GM12891 (cell line): ENCODE results near the gene KRTAP10-9.

Experiments used
- PAX5 ChIP-seq: IDR thresholded peaks from 2 replicates; pipeline ENCODE4 v1.6.1; 2011; ENCODE audit warnings: low read length, moderate library complexity, mild to moderate bottlenecking; ENCODE audit not compliant: insufficient read depth, severe bottlenecking
- POLR2A ChIP-seq: IDR thresholded peaks from 2 replicates; pipeline ENCODE4 v1.6.1; 2011; ENCODE audit warnings: low read depth, low read length, control low read depth
- POLR2AphosphoS5 ChIP-seq: IDR thresholded peaks from 2 replicates; pipeline ENCODE4 v1.6.1; 2011; ENCODE audit warnings: low read depth, low read length, control low read depth
- POU2F2 ChIP-seq: IDR thresholded peaks from 2 replicates; pipeline ENCODE4 v1.6.1; 2011; ENCODE audit warnings: low read depth, mild to moderate bottlenecking, control low read depth, low read length, moderate library complexity
- SPI1 ChIP-seq: IDR thresholded peaks from 2 replicates; pipeline ENCODE4 v1.6.1; 2011; ENCODE audit warnings: low read depth, low read length, control low read depth
- TAF1 ChIP-seq: IDR thresholded peaks from 2 replicates; pipeline ENCODE4 v1.6.1; 2011; ENCODE audit warnings: low read depth, low read length, control low read depth

GRCh38 chr21:44596068-44596725, 30.7 kb upstream of the KRTAP10-9 start:
- TF ChIP-seq POLR2AphosphoS5 (no peak), TAF1 (no peak), POLR2A (no peak), PAX5 (no peak), SPI1 (no peak), POU2F2 (no peak)
